GM19467 (cell line): ENCODE results near the gene RAB11FIP3.

Experiments used
- ATAC-seq: cut with Tn5 transposase; IDR thresholded peaks from one replicate; pipeline ENCODE4 v1.9.1; 2021; ENCODE audit warnings: mild to moderate bottlenecking, moderate library complexity; ENCODE audit not compliant: unreplicated experiment

The RAB11FIP3 gene

GRCh38 chr16:424033-424622 is 1.3 kb upstream of the RAB11FIP3 start:
- ATAC-seq: no peak

DNA sequence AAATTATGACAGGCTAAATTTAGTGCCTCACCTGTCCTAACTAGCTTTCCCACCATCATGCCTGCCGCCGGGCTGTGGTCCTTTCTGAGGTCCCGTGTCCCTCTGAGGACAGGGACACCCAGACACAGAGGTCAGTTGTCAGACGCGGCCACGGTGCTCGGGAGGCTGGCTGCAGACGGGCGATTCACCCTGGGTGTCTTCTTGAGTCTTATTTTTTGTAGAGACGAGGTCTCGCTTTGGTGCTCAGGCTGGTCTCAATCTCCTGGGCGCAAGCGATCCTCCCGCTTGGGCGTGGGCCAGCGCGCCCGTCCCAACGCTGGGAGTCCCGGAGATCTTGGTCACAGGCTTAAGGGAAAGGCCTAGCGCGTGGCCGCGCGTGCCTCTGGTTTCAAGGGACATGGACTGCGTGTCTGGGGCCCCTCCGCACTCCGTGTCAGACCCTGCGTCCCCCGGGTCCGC is 797 bp upstream of the RAB11FIP3 start:
- ATAC-seq: no peak

- ATAC-seq: no peak
Observed at GRCh38 chr16:425740-426114, 278 bp downstream of the RAB11FIP3 start.

GRCh38 chr16:426115-426905 is 861 bp downstream of the RAB11FIP3 start:
- no peak for ATAC-seq

GRCh38 chr16:426906-427249 is 1.4 kb downstream of the RAB11FIP3 start:
- ATAC-seq: no peak

DNA sequence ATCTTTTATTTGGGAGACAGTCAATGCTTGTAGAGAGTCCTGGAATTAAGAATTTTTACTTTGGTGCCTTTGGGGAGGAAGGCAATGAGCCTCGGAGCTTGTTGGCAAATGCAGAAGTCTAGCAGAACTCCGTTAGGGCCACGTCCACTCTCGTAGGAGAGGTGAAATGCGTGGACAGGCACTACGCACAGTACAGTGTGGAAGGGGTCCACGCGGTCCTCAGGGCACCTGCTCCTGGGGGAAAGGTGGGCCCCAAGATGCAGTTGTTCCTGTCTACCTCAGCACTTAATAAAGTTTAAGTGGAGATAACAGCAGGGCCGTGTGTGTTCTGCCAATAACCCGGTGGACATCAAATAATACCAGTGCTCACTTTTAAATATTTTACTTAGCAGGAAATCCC is 1.8 kb downstream of the RAB11FIP3 start:
- ATAC-seq: no peak

GRCh38 chr16:430904-431303 is 5.5 kb downstream of the RAB11FIP3 start:
- ATAC-seq: no peak

- no peak for ATAC-seq
Observed at GRCh38 chr16:440627-441026, 15.2 kb downstream of the RAB11FIP3 start.

GRCh38 chr16:441447-441846 is 16.0 kb downstream of the RAB11FIP3 start:
- ATAC-seq: no peak

- no peak for ATAC-seq
Observed at GRCh38 chr16:442976-443375, 17.5 kb downstream of the RAB11FIP3 start.

- ATAC-seq: no peak
Observed at GRCh38 chr16:444027-444426, 18.6 kb downstream of the RAB11FIP3 start.

GRCh38 chr16:445566-445965 is 20.1 kb downstream of the RAB11FIP3 start:
- ATAC-seq: no peak

DNA sequence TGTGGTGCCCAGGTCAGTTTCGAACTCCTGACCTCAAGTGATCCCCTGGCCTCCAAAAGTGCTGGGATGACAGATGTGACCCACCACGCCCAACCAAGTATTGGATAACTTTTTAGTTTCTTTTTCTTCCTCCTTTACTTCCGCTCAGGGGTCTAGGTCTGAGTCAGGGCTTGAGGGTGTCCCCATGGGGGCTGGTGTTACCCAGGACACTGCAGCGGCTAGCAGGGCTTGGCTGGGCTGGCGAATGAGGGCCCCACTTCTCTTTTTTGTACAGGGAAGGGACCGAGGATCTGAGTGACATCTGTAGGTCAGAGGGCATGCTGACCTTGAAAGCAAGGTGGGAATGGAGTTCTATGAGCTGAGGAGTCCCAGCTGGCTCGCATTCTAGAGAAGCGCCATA is 24.9 kb downstream of the RAB11FIP3 start:
- ATAC-seq: no peak

DNA sequence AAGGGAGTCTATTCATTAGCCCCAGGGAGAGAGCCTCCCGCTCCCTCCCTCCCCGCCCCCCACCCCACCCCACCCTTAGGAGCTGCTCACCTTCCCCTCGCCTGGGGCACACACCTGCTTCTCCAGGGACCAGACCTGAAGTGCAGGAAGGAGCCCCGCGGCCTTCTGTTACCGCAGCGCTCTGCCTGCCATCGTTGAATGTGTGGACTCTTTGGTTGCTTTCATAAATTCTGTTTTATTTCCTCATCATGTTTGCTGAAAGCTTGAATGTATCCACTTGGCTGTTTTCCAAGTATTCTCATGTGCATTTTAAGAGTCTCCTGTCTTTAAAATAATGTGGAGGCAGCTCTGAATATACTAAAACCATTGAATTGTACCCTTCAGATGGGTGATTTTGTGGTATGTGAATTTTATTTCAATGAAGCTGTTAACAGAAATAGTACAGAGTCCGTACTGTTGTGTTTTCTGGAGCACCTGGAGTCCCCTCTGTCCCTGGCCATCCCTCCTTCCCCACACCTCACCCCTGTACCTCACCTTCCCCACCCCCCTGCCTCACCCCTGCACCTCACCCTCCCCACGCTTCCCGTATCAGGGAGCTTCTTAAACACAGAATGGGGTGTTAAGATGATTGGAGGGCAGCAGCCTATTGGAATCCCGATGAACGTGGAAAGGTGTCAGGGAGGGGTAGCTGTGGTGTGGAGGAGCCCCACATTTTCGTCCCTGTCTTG is 25.5 kb downstream of the RAB11FIP3 start:
- ATAC-seq: no peak

GRCh38 chr16:454397-454940 is 29.0 kb downstream of the RAB11FIP3 start:
- ATAC-seq: no peak

GRCh38 chr16:455453-455852 is 30.0 kb downstream of the RAB11FIP3 start:
- no peak for ATAC-seq

DNA sequence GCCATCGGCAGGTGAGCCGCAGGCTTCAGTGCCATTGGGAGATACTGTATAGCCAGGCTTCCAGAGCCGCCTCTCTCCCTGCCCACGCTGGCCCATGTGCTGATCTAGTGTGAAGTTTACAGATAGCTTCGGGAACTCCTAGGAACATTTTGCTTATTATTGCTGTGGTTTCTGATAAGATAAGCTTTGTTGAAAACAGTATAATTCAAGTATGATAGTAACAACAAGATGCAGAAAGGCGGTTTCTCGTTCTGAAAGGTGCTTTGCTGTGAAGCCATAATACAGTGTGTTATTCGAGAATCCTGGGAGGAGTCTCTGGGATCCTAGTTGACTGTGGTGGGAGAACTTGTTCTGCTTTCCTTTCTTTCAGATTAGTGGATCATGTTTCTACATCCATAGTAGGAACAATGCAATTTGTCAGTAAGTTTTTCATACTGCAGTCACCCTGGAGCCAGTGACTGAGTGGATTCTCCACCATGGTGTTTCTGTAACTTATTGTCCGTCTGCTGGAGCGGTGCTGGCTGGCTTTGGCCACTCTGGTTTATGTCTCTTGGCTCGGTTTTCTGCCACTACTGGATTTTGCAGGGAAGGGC is 31.5 kb downstream of the RAB11FIP3 start:
- ATAC-seq: no peak

DNA sequence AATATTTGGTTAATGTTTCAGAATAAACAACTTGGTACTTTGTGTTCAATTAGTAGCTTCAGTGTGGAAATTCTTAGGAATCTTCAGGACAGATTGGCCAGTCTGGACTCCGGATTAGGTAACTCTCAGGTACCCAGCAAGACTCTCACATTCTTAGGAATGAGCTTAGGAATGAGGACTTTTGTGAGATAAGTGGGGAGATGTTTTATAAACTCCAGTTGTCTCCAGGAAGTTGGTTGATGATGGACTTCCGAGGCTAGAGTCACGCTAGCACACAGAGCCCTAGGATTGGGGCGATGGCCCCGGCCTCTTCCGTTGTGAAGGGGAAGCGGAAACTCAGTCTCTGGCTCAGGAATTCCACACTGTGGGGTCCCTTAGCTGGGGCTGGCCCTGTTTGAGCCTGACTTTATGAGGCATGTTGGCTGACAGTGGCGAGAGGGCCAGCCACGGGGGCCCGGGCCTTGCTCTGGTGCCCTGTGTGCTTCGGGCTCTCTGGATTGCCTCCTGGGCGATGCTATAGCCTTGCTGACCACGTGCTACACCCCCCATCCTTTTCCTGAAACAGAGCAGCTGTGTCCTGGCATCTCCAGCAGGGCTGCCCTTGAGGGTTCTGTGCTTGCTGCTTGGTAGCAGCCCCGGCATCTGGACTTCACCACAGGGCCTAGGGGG is 32.4 kb downstream of the RAB11FIP3 start:
- no peak for ATAC-seq

DNA sequence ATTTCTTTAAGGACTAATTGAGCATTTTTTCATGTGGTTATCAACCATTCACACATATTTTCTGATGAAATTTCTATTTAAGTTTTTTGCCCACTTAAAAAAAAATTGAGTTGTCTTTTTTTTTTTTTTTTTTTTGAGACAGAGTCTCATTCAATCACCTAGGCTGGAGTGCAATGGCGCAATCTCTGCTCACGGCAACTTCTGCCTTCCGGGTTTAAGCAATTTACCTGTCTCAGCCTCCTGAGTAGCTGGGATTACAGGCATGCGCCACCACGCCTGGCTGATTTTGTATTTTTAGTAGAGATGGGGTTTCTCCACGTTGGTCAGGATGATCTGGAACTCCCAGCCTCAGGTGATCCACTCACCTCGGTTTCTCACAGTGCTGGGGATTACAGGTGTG is 34.3 kb downstream of the RAB11FIP3 start:
- no peak for ATAC-seq

GRCh38 chr16:460787-461186 is 35.3 kb downstream of the RAB11FIP3 start:
- no peak for ATAC-seq

GRCh38 chr16:463071-463470 is 37.6 kb downstream of the RAB11FIP3 start:
- ATAC-seq: no peak
